ENCODE measurements around the gene LDAH.

LDAH gene

GRCh38 chr2:20678086-20678395, 144.9 kb downstream of the LDAH start:
- no peak for TF ChIP-seq CTCF (IDR thresholded peaks at IDR 0.05)
- H3K27ac ChIP-seq, result no peak overlapping the region

GRCh38 chr2:20677301-20678085, 145.4 kb downstream of the LDAH start:
- H3K27ac ChIP-seq, result no peak overlapping the region
- TF ChIP-seq ZFX (IDR thresholded peaks at IDR 0.05; ENCODE audit: borderline replicate concordance), result no peak
- TF ChIP-seq CTCF (IDR thresholded peaks at IDR 0.05), result peak; percentile 77

GRCh38 chr2:20676353-20677215, 146.3 kb downstream of the LDAH start:
- H3K27ac ChIP-seq, result no peak overlapping the region
- TF ChIP-seq CTCF (IDR thresholded peaks at IDR 0.05), result 0 out of 2 replicates have a peak, but pooled peaks have one; percentile 2
- no peak for TF ChIP-seq ZFX (IDR thresholded peaks at IDR 0.05; ENCODE audit: borderline replicate concordance)

- no peak for TF ChIP-seq CTCF (IDR thresholded peaks at IDR 0.05)
- TF ChIP-seq ZFX (IDR thresholded peaks at IDR 0.05; ENCODE audit: borderline replicate concordance), result no peak
- H3K27ac ChIP-seq, result no peak overlapping the region
Observed at GRCh38 chr2:20675701-20676352, 147.1 kb downstream of the LDAH start.

- TF ChIP-seq CTCF (IDR thresholded peaks at IDR 0.05), result no peak
- TF ChIP-seq ZFX (IDR thresholded peaks at IDR 0.05; ENCODE audit: borderline replicate concordance), result no peak
Observed at GRCh38 chr2:20674974-20675679, 147.8 kb downstream of the LDAH start.

GRCh38 chr2:20674309-20674965, 148.5 kb downstream of the LDAH start:
- H3K27ac ChIP-seq, result no peak overlapping the region
- no peak for TF ChIP-seq ZFX (IDR thresholded peaks at IDR 0.05; ENCODE audit: borderline replicate concordance)
- TF ChIP-seq CTCF (IDR thresholded peaks at IDR 0.05), result no peak

More at GRCh38 chr2:20674974-20675679, 147.8 kb downstream of the LDAH start:
- H3K27ac ChIP-seq, result no peak overlapping the region
